Panc1 (cell line): ENCODE measurements around the gene CERT1. TPM values are rescaled to one million over a fixed set of nuclear protein-coding genes. Genes with fewer than 3 reads are reported as not detected.
A peak's percentile ranks its signal among the peaks of the same experiment; 100 is the strongest.

Source experiments
- ATAC-seq: fragments of 200-7000 bp; cut with Tn5 transposase; 2 replicates; pipeline ENCODE4 v1.9.1; 2020; ENCODE audit warnings: mild to moderate bottlenecking, moderate library complexity
- BruUV-seq: library from RNA; stranded (reverse); fragments of 400-500 nt; replicated peaks from 2 replicates; lab custom pipeline; 2021; lab: Mats Ljungman, UMichigan
- CTCF ChIA-PET: fragments of 300-600 bp; sonication (Branson Sonifier 250); formaldehyde crosslinking; loops from one replicate; lab custom pipeline; 2022; ENCODE audit warnings: antibody characterized with exemption; lab: Charles Lee
- POLR2A ChIA-PET: fragments of 300-600 bp; sonication (Branson Sonifier 250); formaldehyde crosslinking; loops from one replicate; lab custom pipeline; 2022; ENCODE audit warnings: antibody characterized with exemption; lab: Charles Lee
- DNase-seq: peaks from one replicate; pipeline ENCODE4 v3.0.0-alpha.2; 2010; ENCODE audit warnings: low read depth, low spot score
- H3K27ac ChIP-seq: 2 replicates; pipeline ENCODE4 v1.5.1; 2011; ENCODE audit warnings: mild to moderate bottlenecking, low read length, inconsistent platforms
- H3K27me3 ChIP-seq: fragments of 200-500 bp; sonication (Bioruptor generic); 2 replicates; pipeline ENCODE4 v1.6.0; 2014; ENCODE audit warnings: low read length, inconsistent platforms; ENCODE audit not compliant: control insufficient read depth, insufficient read depth
- H3K36me3 ChIP-seq: fragments of 200-500 bp; sonication (Bioruptor generic); 2 replicates; pipeline ENCODE4 v1.5.1; 2014; ENCODE audit warnings: inconsistent platforms, mild to moderate bottlenecking, low read length, moderate library complexity; ENCODE audit not compliant: control insufficient read depth, insufficient read depth
- H3K4me1 ChIP-seq: 2 replicates; pipeline ENCODE4 v1.5.1; 2011; ENCODE audit warnings: inconsistent platforms, mild to moderate bottlenecking, low read length, moderate library complexity; ENCODE audit not compliant: control insufficient read depth, insufficient read depth
- H3K4me3 ChIP-seq, 2 experiments: 2 replicates each; pipeline ENCODE4 v1.5.1; 2011 to 2012; ENCODE audit warnings: low read depth in 2 of 2, low read length in 2 of 2, mild to moderate bottlenecking in 2 of 2, inconsistent platforms in 1 of 2, moderate library complexity in 1 of 2
- H3K9me3 ChIP-seq: fragments of 200-500 bp; sonication (Bioruptor generic); 2 replicates; pipeline ENCODE4 v1.5.1; 2014; ENCODE audit warnings: low read depth, mild to moderate bottlenecking, inconsistent platforms, low read length, moderate library complexity; ENCODE audit not compliant: control insufficient read depth, insufficient read depth
- CTCF ChIP-seq: fragments of 450-650 bp; IDR thresholded peaks from 2 replicates; pipeline ENCODE4 v1.5.1; 2017; ENCODE audit warnings: mild to moderate bottlenecking
- POLR2AphosphoS5 ChIP-seq: IDR thresholded peaks from 2 replicates; pipeline ENCODE4 v1.6.1; 2012; ENCODE audit warnings: mild to moderate bottlenecking, low read depth, low read length, moderate library complexity
- SIN3A ChIP-seq: IDR thresholded peaks from 2 replicates; pipeline ENCODE4 v1.6.1; 2012; ENCODE audit warnings: low read depth, mild to moderate bottlenecking, low read length, moderate library complexity, borderline replicate concordance; ENCODE audit not compliant: insufficient read depth
- TCF7L2 ChIP-seq: IDR thresholded peaks from 2 replicates; pipeline ENCODE4 v1.6.1; 2011; ENCODE audit warnings: mild to moderate bottlenecking, low read depth, low read length, inconsistent platforms
- in situ Hi-C: cut with HindIII; loops from 2 replicates; pipeline ENCODE4 v1.10.0; 2016; ENCODE audit warnings: low sequenced_read_pairs, low pct_unique_long_range_greater_than_20kb
- intact Hi-C: fragments of 100-400 bp; cut with micrococcal nuclease; formaldehyde crosslinking; loops from one replicate; pipeline ENCODE4 v1.10.0; 2022; ENCODE audit not compliant: unreplicated experiment
- total RNA-seq: library from RNA; stranded (reverse); gene quantifications from one replicate; pipeline ENCODE4 v1.2.1, GENCODE V29; 2021; ENCODE audit not compliant: unreplicated experiment
- TF ChIP-seq, protein P1 (sequence below), 2 experiments: IDR thresholded peaks; 2 replicates each; pipeline ENCODE4 v1.6.1; 2011 to 2012; ENCODE audit warnings: low read depth in 2 of 2, control low read depth in 1 of 2, low read length in 1 of 2, mild to moderate bottlenecking in 1 of 2, moderate library complexity in 1 of 2; ENCODE audit not compliant: insufficient read depth in 1 of 2

CERT1 gene
- total RNA-seq, 1 experiment from 2014 or later: 26.7 TPM

GRCh38 chr5:75514323-75514722 is 2.9 kb upstream of the CERT1 start:
- TF ChIP-seq CTCF (no peak), TCF7L2 (no peak), POLR2AphosphoS5 (no peak), SIN3A (no peak)
- TF ChIP-seq, protein P1, sequence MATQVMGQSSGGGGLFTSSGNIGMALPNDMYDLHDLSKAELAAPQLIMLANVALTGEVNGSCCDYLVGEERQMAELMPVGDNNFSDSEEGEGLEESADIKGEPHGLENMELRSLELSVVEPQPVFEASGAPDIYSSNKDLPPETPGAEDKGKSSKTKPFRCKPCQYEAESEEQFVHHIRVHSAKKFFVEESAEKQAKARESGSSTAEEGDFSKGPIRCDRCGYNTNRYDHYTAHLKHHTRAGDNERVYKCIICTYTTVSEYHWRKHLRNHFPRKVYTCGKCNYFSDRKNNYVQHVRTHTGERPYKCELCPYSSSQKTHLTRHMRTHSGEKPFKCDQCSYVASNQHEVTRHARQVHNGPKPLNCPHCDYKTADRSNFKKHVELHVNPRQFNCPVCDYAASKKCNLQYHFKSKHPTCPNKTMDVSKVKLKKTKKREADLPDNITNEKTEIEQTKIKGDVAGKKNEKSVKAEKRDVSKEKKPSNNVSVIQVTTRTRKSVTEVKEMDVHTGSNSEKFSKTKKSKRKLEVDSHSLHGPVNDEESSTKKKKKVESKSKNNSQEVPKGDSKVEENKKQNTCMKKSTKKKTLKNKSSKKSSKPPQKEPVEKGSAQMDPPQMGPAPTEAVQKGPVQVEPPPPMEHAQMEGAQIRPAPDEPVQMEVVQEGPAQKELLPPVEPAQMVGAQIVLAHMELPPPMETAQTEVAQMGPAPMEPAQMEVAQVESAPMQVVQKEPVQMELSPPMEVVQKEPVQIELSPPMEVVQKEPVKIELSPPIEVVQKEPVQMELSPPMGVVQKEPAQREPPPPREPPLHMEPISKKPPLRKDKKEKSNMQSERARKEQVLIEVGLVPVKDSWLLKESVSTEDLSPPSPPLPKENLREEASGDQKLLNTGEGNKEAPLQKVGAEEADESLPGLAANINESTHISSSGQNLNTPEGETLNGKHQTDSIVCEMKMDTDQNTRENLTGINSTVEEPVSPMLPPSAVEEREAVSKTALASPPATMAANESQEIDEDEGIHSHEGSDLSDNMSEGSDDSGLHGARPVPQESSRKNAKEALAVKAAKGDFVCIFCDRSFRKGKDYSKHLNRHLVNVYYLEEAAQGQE (IDR thresholded peaks at IDR 0.05; ENCODE audit: insufficient read depth in 1 of 2, low read depth in 2 of 2, low read length in 1 of 2): no peak
- ATAC-seq: no peak
- POLR2A ChIA-PET: no interaction called here
- Histone ChIP-seq H3K4me1 (peaks cover 7% of the 10 kb centered on the region), H3K36me3 (no peaks in the 10 kb centered on the region; the same call in 1 of the 2 replicates), H3K27ac (no peak overlapping the region; the same call in 1 of the 2 replicates), H3K9me3 (no peaks in the 10 kb centered on the region; the same call in 1 of the 2 replicates), H3K4me3 (no peak overlapping the region), H3K27me3 (no peaks in the 10 kb centered on the region)
- no peak for DNase-seq
- intact Hi-C loops: loop anchor here (5.0 kb wide), 1 partner anchor 53 kb away; no protein-coding TSS in a partner anchor
- no TSS peak for BruUV-seq
- CTCF ChIA-PET: interaction anchor here (0.6 kb wide), 1 partner anchor 221 kb away, joined by 3 read pairs; no protein-coding TSS in a partner anchor
- in situ Hi-C loops: no loop called here

DNA sequence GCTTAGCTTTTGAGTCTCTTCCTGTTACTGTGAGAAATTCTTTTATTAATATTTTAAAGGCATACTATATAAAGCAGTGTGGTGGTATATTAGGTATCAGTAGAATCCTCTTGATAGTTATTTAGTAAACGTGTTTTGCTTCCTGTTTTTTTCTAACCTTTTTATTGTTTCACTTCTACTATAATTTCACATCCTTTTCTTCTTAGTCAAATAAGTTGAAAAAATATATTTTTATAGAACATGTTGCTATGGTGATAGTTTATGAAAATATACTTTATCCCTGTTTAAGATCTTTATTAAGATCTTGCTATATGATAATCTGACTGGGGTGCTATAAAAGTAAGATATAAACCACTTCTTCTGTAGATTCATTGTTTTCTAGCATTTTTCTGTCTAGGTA is 2.4 kb upstream of the CERT1 start:
- Histone ChIP-seq H3K4me1 (peaks cover 7% of the 10 kb centered on the region), H3K27ac (peak overlapping the region; percentile 98; the same call in 1 of the 2 replicates), H3K27me3 (no peaks in the 10 kb centered on the region), H3K9me3 (no peaks in the 10 kb centered on the region), H3K4me3 (peak overlapping the region in 1 of 2 experiments; percentile 98; a peak in 2 of 4 replicates), H3K36me3 (no peaks in the 10 kb centered on the region; the same call in 1 of the 2 replicates)
- ChIA-PET POLR2A (no interaction called here), CTCF (interaction anchor here (0.6 kb wide), 1 partner anchor 222 kb away, joined by 3 read pairs; no protein-coding TSS in a partner anchor)
- TF ChIP-seq POLR2AphosphoS5 (no peak), SIN3A (no peak), CTCF (no peak), TCF7L2 (no peak)
- TF ChIP-seq, protein P1 (IDR thresholded peaks at IDR 0.05; ENCODE audit: insufficient read depth in 1 of 2, low read depth in 2 of 2, low read length in 1 of 2): no peak
- intact Hi-C loops: loop anchor here (5.0 kb wide), 1 partner anchor 53 kb away; no protein-coding TSS in a partner anchor
- no peak for ATAC-seq
- in situ Hi-C loops: no loop called here
- no TSS peak for BruUV-seq
- DNase-seq: no peak
